ENCODE data around the gene CCDC146.

Gene CCDC146

DNA sequence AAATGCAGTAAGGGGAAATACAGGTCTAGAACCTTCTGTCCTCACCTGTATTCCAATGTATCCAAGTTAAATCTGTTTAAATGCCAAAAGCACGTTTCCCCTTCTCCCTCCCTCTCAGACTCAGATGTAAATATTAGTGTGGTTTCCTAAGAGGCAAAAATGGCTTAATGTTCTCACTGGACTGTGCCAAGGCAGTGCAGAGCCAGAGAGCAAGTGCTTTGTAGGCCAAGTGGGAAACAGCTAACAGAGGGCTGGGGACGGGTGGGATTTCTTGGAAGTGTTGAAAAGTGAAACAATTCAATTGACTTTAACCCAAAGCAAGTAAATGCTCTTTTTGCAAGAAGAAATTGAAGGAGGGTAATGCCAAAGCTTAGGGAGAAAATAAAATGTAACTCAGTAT, 190.7 kb downstream of the CCDC146 start:
- TF ChIP-seq, protein P1, sequence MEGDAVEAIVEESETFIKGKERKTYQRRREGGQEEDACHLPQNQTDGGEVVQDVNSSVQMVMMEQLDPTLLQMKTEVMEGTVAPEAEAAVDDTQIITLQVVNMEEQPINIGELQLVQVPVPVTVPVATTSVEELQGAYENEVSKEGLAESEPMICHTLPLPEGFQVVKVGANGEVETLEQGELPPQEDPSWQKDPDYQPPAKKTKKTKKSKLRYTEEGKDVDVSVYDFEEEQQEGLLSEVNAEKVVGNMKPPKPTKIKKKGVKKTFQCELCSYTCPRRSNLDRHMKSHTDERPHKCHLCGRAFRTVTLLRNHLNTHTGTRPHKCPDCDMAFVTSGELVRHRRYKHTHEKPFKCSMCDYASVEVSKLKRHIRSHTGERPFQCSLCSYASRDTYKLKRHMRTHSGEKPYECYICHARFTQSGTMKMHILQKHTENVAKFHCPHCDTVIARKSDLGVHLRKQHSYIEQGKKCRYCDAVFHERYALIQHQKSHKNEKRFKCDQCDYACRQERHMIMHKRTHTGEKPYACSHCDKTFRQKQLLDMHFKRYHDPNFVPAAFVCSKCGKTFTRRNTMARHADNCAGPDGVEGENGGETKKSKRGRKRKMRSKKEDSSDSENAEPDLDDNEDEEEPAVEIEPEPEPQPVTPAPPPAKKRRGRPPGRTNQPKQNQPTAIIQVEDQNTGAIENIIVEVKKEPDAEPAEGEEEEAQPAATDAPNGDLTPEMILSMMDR (IDR thresholded peaks at IDR 0.05), result no peak
- H3K9me3 ChIP-seq, result no peaks in the 10 kb centered on the region
- intact Hi-C loops (cut with DNase I; ENCODE audit: low total_unique reads), result no loop called here
- DNase-seq, result no peak
- H3K36me3 ChIP-seq, result peaks cover 0 to 31% (median 0%) of the 10 kb centered on the region in 3 donors
- H3K27me3 ChIP-seq, result no peaks in the 10 kb centered on the region
- H3K27ac ChIP-seq, result no peak overlapping the region
- H3K4me1 ChIP-seq, result peaks cover 0 to 17% (median 7%) of the 10 kb centered on the region in 4 donors
- H3K4me3 ChIP-seq, result no peak overlapping the region

DNA sequence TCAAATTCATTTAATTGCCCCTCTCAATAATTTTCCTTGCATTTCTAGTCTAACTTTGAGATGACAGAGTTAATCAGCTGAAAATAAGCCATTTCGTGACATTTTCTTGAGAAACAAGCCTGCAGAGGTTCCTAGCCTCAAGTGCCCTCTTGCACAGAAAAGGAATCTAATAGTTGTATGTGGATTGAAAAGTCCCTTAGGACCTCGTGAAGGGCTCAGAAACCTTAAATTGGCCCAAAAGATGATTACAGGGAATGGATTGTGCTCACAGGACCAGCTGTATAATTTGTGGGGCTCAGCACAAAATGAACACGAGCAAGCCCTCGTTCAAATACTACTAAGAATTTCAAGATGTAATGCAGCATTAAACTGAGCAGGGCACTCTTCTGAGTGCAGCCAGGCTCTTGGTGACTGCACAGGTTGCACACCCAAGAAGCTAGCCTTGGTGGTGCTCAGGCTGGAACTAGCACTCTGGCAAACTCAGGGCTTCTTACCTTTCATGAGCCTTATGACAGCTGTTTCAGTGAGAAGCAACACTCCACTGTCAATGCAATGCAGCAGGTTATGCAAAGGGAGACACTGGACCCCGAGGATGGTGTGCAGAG, 191.6 kb downstream of the CCDC146 start:
- no peak for DNase-seq
- peaks cover 0 to 17% (median 5%) of the 10 kb centered on the region in 4 donors for H3K4me1 ChIP-seq
- H3K4me3 ChIP-seq, result no peak overlapping the region
- peaks cover 0 to 28% (median 0%) of the 10 kb centered on the region in 3 donors for H3K36me3 ChIP-seq
- H3K27ac ChIP-seq, result no peak overlapping the region
- TF ChIP-seq, protein P1 (IDR thresholded peaks at IDR 0.05), result no peak
- H3K27me3 ChIP-seq, result no peaks in the 10 kb centered on the region
- intact Hi-C loops (cut with DNase I; ENCODE audit: low total_unique reads), result no loop called here
- no peaks in the 10 kb centered on the region for H3K9me3 ChIP-seq

DNA sequence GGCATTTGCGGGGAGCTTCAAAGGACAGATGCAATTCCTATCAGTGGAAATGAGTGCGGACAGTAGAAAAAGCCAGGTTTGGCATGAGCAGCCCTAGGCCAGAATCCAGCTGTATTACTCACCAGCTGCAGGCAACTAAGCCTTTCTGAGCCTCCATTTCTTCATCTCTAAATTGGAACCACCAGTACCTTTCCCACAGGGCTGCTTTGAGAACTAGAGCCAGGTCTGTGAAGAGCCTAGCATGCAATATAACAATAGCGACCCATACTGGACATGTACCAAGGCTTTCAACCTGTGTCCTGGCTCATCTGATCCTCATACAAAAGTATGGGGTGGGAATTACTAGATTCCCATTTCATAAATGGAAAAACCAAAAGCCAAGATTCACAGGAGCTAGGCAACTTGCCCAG, 192.8 kb downstream of the CCDC146 start:
- peak in 1 of 2 donors; percentile 48 for DNase-seq
- no peak overlapping the region for H3K27ac ChIP-seq

DNA sequence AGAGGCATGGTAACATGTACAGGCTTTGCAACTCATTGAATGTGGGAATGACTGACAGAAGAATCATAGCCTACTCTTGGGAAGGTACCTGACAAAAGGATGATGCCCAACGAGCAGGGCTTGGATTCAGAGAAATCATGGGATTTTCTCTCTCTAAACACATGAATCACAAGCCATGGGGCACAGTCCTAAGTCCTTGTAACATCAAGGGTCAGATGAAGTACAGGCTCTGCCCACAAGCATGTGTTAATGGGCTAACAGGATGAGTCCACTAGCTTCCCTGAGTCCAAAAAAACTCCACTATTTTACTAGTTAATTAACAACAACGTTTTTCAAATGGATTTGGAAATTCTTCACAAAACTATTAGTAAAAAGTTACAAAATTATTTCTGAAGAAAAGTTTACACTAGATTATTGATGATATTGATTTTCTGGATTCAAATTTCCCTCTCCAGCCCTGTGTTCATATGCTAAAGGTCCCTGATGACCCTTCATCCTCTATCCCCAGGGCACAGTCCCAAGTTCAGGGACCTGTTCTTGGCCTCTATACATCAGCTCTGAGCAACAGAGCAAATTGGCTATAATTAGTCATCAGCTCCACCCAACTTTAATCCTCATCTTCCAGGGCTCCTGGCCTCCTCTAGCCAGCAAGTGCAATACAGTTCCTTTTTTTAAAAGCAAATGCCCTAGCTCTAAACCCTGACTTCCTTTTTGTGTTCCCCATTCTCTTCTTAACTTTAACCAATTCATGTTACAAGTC, 194.0 kb downstream of the CCDC146 start:
- Histone ChIP-seq H3K4me1 (peaks cover 0 to 17% (median 4%) of the 10 kb centered on the region in 4 donors), H3K27me3 (no peaks in the 10 kb centered on the region), H3K36me3 (peaks cover 0 to 30% (median 0%) of the 10 kb centered on the region in 3 donors), H3K4me3 (no peak overlapping the region), H3K9me3 (no peaks in the 10 kb centered on the region), H3K27ac (no peak overlapping the region)
- DNase-seq, result no peak
- intact Hi-C loops (cut with DNase I; ENCODE audit: low total_unique reads), result loop anchor here (5.0 kb wide), 1 partner anchor 379 kb away; no protein-coding TSS in a partner anchor
- TF ChIP-seq, protein P1 (IDR thresholded peaks at IDR 0.05), result no peak

More for the DNA sequence above, 192.8 kb downstream of the CCDC146 start:
- intact Hi-C loops (cut with DNase I; ENCODE audit: low total_unique reads), result loop anchor here (5.0 kb wide), 1 partner anchor 378 kb away; no protein-coding TSS in a partner anchor
- peaks cover 0 to 28% (median 0%) of the 10 kb centered on the region in 3 donors for H3K36me3 ChIP-seq
- no peak overlapping the region for H3K4me3 ChIP-seq
- H3K4me1 ChIP-seq, result peaks cover 0 to 17% (median 4%) of the 10 kb centered on the region in 4 donors
- no peaks in the 10 kb centered on the region for H3K27me3 ChIP-seq
- no peaks in the 10 kb centered on the region for H3K9me3 ChIP-seq
- TF ChIP-seq, protein P1 (IDR thresholded peaks at IDR 0.05), result no peak

DNA sequence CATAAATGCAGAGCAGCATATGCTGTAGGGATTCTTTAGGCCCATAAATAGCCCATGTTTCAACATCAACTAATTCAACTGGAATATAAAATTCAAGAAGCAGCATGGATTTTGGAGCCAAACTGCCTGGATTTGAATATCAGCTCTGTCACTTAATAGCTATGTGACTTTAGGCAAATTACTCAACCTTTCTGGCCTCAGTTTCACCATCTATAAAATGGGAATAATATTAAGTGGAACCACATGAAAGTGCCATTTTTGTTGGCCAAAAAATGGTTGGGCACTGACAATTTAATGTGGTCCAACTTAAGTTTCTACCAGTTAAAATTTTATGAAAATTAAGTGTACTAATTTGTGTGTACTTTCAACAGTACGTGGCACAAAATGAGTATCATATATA, 195.6 kb downstream of the CCDC146 start:
- Histone ChIP-seq H3K36me3 (peaks cover 0 to 21% (median 0%) of the 10 kb centered on the region in 3 donors), H3K4me1 (peaks cover 0 to 9% (median 2%) of the 10 kb centered on the region in 4 donors), H3K9me3 (no peaks in the 10 kb centered on the region), H3K4me3 (no peak overlapping the region), H3K27ac (no peak overlapping the region), H3K27me3 (no peaks in the 10 kb centered on the region)
- TF ChIP-seq, protein P1 (IDR thresholded peaks at IDR 0.05), result no peak
- intact Hi-C loops (cut with DNase I; ENCODE audit: low total_unique reads), result loop anchor here (5.0 kb wide), 1 partner anchor 381 kb away; no protein-coding TSS in a partner anchor
- DNase-seq, result no peak

Measured in tibial artery (tissue), 4 donors.